CD14-positive monocyte (primary cell): ENCODE data around the gene UNK. TPM values are rescaled to one million over a fixed set of nuclear protein-coding genes. Genes with fewer than 3 reads are reported as not detected.
A peak's percentile ranks its signal among the peaks of the same experiment; 100 is the strongest.

Source experiments
- DNase-seq, 3 donors: peaks; one replicate each; pipeline ENCODE4 v3.0.0-alpha.2; 2011 to 2022
- H2AFZ ChIP-seq: 2 replicates; pipeline ENCODE4 v1.6.0; 2012; ENCODE audit warnings: mild to moderate bottlenecking, low read depth, low read length, inconsistent platforms; ENCODE audit not compliant: insufficient read depth, poor library complexity, severe bottlenecking
- H3K27ac ChIP-seq, 2 donors: 1 replicate in 1 of 2; 2 replicates in 1 of 2; pipeline ENCODE4 v1.5.1; 2012 to 2013; ENCODE audit warnings: low read length in 2 of 2, control low read depth in 1 of 2, inconsistent platforms in 1 of 2, low read depth in 1 of 2, mild to moderate bottlenecking in 1 of 2
- H3K27me3 ChIP-seq, 2 donors: one replicate each; pipeline versions ENCODE4 v1.6.0 to v1.6.1; 2011 to 2013; ENCODE audit warnings: low read length in 2 of 2; ENCODE audit not compliant: control insufficient read depth in 2 of 2, insufficient read depth in 2 of 2
- H3K36me3 ChIP-seq, 2 donors: replicated peaks in 1 of 2; 1 replicate in 1 of 2; 2 replicates in 1 of 2; pipeline versions ENCODE4 v1.5.1 to v1.6.1; 2012 to 2013; ENCODE audit warnings: low read length in 2 of 2, control low read depth in 1 of 2, inconsistent platforms in 1 of 2, mild to moderate bottlenecking in 1 of 2; ENCODE audit not compliant: insufficient read depth in 2 of 2, control insufficient read depth in 1 of 2
- H3K4me1 ChIP-seq, 2 donors: 1 replicate in 1 of 2; 2 replicates in 1 of 2; pipeline versions ENCODE4 v1.5.1 to v1.6.1; 2012 to 2013; ENCODE audit warnings: low read length in 2 of 2, control low read depth in 1 of 2, inconsistent platforms in 1 of 2, mild to moderate bottlenecking in 1 of 2, moderate library complexity in 1 of 2; ENCODE audit not compliant: insufficient read depth in 2 of 2, control insufficient read depth in 1 of 2
- H3K4me2 ChIP-seq: replicated peaks from 2 replicates; pipeline ENCODE3; 2012; ENCODE audit warnings: low read length, moderate library complexity, mild to moderate bottlenecking; ENCODE audit not compliant: poor library complexity, severe bottlenecking; ENCODE audit errors: extremely low read depth
- H3K4me3 ChIP-seq, 3 experiments: fragments of 200-600 bp in 1 of 3; sonication (generic) in 1 of 3; replicated peaks in 1 of 3; 1 replicate in 2 of 3; 2 replicates in 1 of 3; pipeline ENCODE4 v1.5.1; 2011 to 2013; ENCODE audit warnings: low read length in 3 of 3, mild to moderate bottlenecking in 3 of 3, control low read depth in 2 of 3, low read depth in 2 of 3, inconsistent platforms in 1 of 3, moderate library complexity in 1 of 3
- H3K79me2 ChIP-seq: 2 replicates; pipeline ENCODE4 v1.6.0; 2012; ENCODE audit warnings: mild to moderate bottlenecking, control low read depth, inconsistent platforms, low read length, moderate library complexity; ENCODE audit not compliant: insufficient read depth
- H3K9ac ChIP-seq: 2 replicates; pipeline ENCODE4 v1.6.0; 2017; ENCODE audit warnings: low read length, mild to moderate bottlenecking; ENCODE audit not compliant: insufficient read depth, poor library complexity, severe bottlenecking
- H3K9me3 ChIP-seq, 2 donors: replicated peaks in 1 of 2; 1 replicate in 1 of 2; 2 replicates in 1 of 2; pipeline versions ENCODE4 v1.5.1 to v1.6.1; 2012 to 2013; ENCODE audit warnings: low read length in 2 of 2, control low read depth in 1 of 2; ENCODE audit not compliant: control insufficient read depth in 1 of 2, insufficient read depth in 1 of 2
- H4K20me1 ChIP-seq: 2 replicates; pipeline ENCODE4 v1.6.0; 2012; ENCODE audit warnings: mild to moderate bottlenecking, low read length, control low read depth, moderate library complexity; ENCODE audit not compliant: insufficient read depth
- H3K27ac Mint-ChIP-seq, 7 donors: one replicate each; pipeline ENCODE4 v1.8.0; 2020; ENCODE audit warnings: mild to moderate bottlenecking in 7 of 7, mixed read lengths in 7 of 7, moderate library complexity in 6 of 7, inconsistent platforms in 2 of 7
- H3K27me3 Mint-ChIP-seq, 3 donors: one replicate each; pipeline ENCODE4 v1.8.0; 2021 to 2022; ENCODE audit warnings: low read depth in 3 of 3, mild to moderate bottlenecking in 3 of 3, mixed read lengths in 3 of 3, moderate library complexity in 3 of 3, inconsistent platforms in 1 of 3
- H3K36me3 Mint-ChIP-seq, 2 donors: one replicate each; pipeline ENCODE4 v1.8.0; 2020; ENCODE audit warnings: mixed read lengths in 2 of 2, inconsistent platforms in 1 of 2, mild to moderate bottlenecking in 1 of 2
- H3K4me1 Mint-ChIP-seq: one replicate; pipeline ENCODE4 v1.8.0; 2020; ENCODE audit warnings: mild to moderate bottlenecking, mixed read lengths
- H3K4me3 Mint-ChIP-seq, 2 donors: one replicate each; pipeline ENCODE4 v1.8.0; 2020; ENCODE audit warnings: mild to moderate bottlenecking in 2 of 2, mixed read lengths in 2 of 2, moderate library complexity in 1 of 2
- H3K9me3 Mint-ChIP-seq, 7 donors: one replicate each; pipeline ENCODE4 v1.8.0; 2020 to 2022; ENCODE audit warnings: mixed read lengths in 7 of 7, mild to moderate bottlenecking in 6 of 7, moderate library complexity in 6 of 7, inconsistent platforms in 2 of 7
- WGBS: methylation state at CpG from one replicate; pipeline ENCODE4 v1.1.5; 2013; ENCODE audit warnings: missing lambda C conversion rate; ENCODE audit not compliant: insufficient coverage; 5-methylcytosine and 5-hydroxymethylcytosine counted together
- intact Hi-C, 2 donors: fragments of 100-400 bp; cut with micrococcal nuclease; formaldehyde crosslinking; loops; one replicate each; pipeline versions ENCODE4 v1.15.0 to v1.15.1; 2023
- polyA plus RNA-seq, 3 donors: library from polyadenylated mRNA; depleted of rRNA in 1 of 3; unstranded in 2 of 3; stranded (reverse) in 1 of 3; fragments of 300-500 nt in 2 of 3; fragments of >200 nt in 1 of 3; fragmentation: Illumina TruSeq in 2 of 3; gene quantifications; 1 replicate in 2 of 3; 2 replicates in 1 of 3; pipeline ENCODE4 v1.2.3, GENCODE V29; 2012 to 2021
- TF ChIP-seq, protein P1 (sequence below): fragments of 200-600 bp; IDR thresholded peaks from one replicate; pipeline ENCODE4 v1.8.0; 2022; ENCODE audit warnings: antibody characterized with exemption, mild to moderate bottlenecking

The UNK gene
- polyA plus RNA-seq, 3 donors: 6.3 to 12.9 (median 7.8) TPM

DNA sequence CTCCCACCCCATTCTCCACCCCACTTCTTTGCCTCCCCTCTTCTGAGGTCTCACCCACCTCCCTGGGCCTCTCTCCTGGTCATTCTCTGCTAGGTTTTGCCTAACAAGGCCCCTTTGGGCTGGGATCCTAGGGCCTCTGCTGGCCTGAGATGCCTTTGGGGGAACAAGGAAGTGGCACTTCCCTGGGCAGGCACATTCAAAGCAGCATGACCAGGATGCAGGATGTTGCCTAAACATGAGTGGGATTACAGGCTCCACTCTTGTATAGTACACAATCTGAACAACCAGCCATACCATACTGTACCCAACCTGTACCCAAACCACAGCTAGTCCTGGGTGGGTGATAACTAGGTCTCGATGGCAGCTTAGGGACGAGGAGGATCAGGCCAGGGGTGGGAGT, 28.6 kb upstream of the UNK start:
- H3K4me3 ChIP-seq: no peak overlapping the region
- H3K27me3 Mint-ChIP-seq: peaks cover 4 to 14% (median 7%) of the 10 kb centered on the region in 3 donors
- H3K4me1 ChIP-seq: peaks cover 23 to 30% of the 10 kb centered on the region in 2 donors
- TF ChIP-seq, protein P1, sequence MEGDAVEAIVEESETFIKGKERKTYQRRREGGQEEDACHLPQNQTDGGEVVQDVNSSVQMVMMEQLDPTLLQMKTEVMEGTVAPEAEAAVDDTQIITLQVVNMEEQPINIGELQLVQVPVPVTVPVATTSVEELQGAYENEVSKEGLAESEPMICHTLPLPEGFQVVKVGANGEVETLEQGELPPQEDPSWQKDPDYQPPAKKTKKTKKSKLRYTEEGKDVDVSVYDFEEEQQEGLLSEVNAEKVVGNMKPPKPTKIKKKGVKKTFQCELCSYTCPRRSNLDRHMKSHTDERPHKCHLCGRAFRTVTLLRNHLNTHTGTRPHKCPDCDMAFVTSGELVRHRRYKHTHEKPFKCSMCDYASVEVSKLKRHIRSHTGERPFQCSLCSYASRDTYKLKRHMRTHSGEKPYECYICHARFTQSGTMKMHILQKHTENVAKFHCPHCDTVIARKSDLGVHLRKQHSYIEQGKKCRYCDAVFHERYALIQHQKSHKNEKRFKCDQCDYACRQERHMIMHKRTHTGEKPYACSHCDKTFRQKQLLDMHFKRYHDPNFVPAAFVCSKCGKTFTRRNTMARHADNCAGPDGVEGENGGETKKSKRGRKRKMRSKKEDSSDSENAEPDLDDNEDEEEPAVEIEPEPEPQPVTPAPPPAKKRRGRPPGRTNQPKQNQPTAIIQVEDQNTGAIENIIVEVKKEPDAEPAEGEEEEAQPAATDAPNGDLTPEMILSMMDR: no peak
- H3K27me3 ChIP-seq: peaks cover 0 to 4% of the 10 kb centered on the region in 2 donors
- H3K36me3 Mint-ChIP-seq: peaks cover 13 to 15% of the 10 kb centered on the region in 2 donors
- peaks cover 3 to 23% of the 10 kb centered on the region in 2 donors for H3K36me3 ChIP-seq
- H3K27ac Mint-ChIP-seq: peak overlapping the region in 1 of 7 donors; percentile 50
- H3K4me2 ChIP-seq: no peak overlapping the region
- peaks cover 0 to 4% (median 0%) of the 10 kb centered on the region in 7 donors for H3K9me3 Mint-ChIP-seq
- no peak overlapping the region for H3K4me3 Mint-ChIP-seq
- H3K9ac ChIP-seq: no peak overlapping the region
- H3K79me2 ChIP-seq: no peaks in the 10 kb centered on the region
- H3K27ac ChIP-seq: no peak overlapping the region
- no CpG with 5 or more reads among the region's 2 CpGs for WGBS
- H2AFZ ChIP-seq: no peak overlapping the region
- DNase-seq: peak in 2 of 3 donors; percentile 20 to 30
- H4K20me1 ChIP-seq: no peaks in the 10 kb centered on the region
- H3K9me3 ChIP-seq: no peaks in the 10 kb centered on the region
- intact Hi-C loops: no loop called here
- H3K4me1 Mint-ChIP-seq: peaks cover 25% of the 10 kb centered on the region

- no peak overlapping the region for H3K4me3 Mint-ChIP-seq
- Histone ChIP-seq H3K9me3 (no peaks in the 10 kb centered on the region), H3K79me2 (no peaks in the 10 kb centered on the region), H2AFZ (no peak overlapping the region), H3K4me2 (no peak overlapping the region), H4K20me1 (no peaks in the 10 kb centered on the region), H3K27me3 (peaks cover 0 to 4% of the 10 kb centered on the region in 2 donors), H3K36me3 (peaks cover 3 to 23% of the 10 kb centered on the region in 2 donors), H3K4me1 (peaks cover 23 to 30% of the 10 kb centered on the region in 2 donors), H3K9ac (no peak overlapping the region), H3K27ac (no peak overlapping the region), H3K4me3 (no peak overlapping the region)
- no peak for DNase-seq
- H3K27me3 Mint-ChIP-seq: peaks cover 3 to 12% (median 7%) of the 10 kb centered on the region in 3 donors
- H3K36me3 Mint-ChIP-seq: peaks cover 13 to 15% of the 10 kb centered on the region in 2 donors
- no peak overlapping the region for H3K27ac Mint-ChIP-seq
- peaks cover 0 to 4% (median 0%) of the 10 kb centered on the region in 7 donors for H3K9me3 Mint-ChIP-seq
- TF ChIP-seq, protein P1: no peak
- H3K4me1 Mint-ChIP-seq: peaks cover 25% of the 10 kb centered on the region
- intact Hi-C loops: no loop called here
- 96% methylated on average over 28 of the region's 29 CpGs for whole genome bisulfite sequencing
These were observed 28.0 kb upstream of the UNK start for GRCh38 chr17:75756451-75757085.
